HPDE6-E6E7 (cell line): ENCODE data around the gene MACROD2.
"Not testable (repeated sequence)": the region's sequence is repeated elsewhere in the genome, so short reads cannot be mapped to it uniquely, and the experiment has no call there.

Experiments used
- DNase-seq: peaks from one replicate; pipeline ENCODE4 v3.0.0; 2011; ENCODE audit warnings: missing footprints; ENCODE audit errors: extremely low spot score

MACROD2 gene

GRCh38 chr20:14991023-14991422 is 995.7 kb downstream of the MACROD2 start:
- no peak for DNase-seq

- peak; percentile 53 for DNase-seq
Measured at GRCh38 chr20:14992153-14992552, 996.8 kb downstream of the MACROD2 start.

GRCh38 chr20:14992961-14993360 is 997.6 kb downstream of the MACROD2 start:
- DNase-seq: no peak

GRCh38 chr20:14996883-14997672 is 1001.8 kb downstream of the MACROD2 start:
- DNase-seq: no peak

GRCh38 chr20:14997791-14998190 is 1002.5 kb downstream of the MACROD2 start:
- peak; percentile 38 for DNase-seq

GRCh38 chr20:15005300-15005986 is 1010.1 kb downstream of the MACROD2 start:
- DNase-seq: no peak

GRCh38 chr20:15011631-15012030 is 1016.3 kb downstream of the MACROD2 start:
- no peak for DNase-seq

- no peak for DNase-seq
Measured at GRCh38 chr20:15012566-15012965, 1017.2 kb downstream of the MACROD2 start.

GRCh38 chr20:15016875-15017274 is 1021.6 kb downstream of the MACROD2 start:
- DNase-seq: not testable (repeated sequence)

- DNase-seq: no peak
Measured at GRCh38 chr20:15018966-15019365, 1023.6 kb downstream of the MACROD2 start.

- no peak for DNase-seq
Measured at GRCh38 chr20:15020845-15021244, 1025.5 kb downstream of the MACROD2 start.

GRCh38 chr20:15022921-15023320 is 1027.6 kb downstream of the MACROD2 start:
- DNase-seq: no peak

- no peak for DNase-seq
Measured at GRCh38 chr20:15026759-15027158, 1031.4 kb downstream of the MACROD2 start.

- DNase-seq: no peak
Measured at GRCh38 chr20:15030826-15031225, 1035.5 kb downstream of the MACROD2 start.

- DNase-seq: no peak
Measured at GRCh38 chr20:15031546-15032351, 1036.4 kb downstream of the MACROD2 start.

GRCh38 chr20:15032352-15032622 is 1037.0 kb downstream of the MACROD2 start:
- no peak for DNase-seq

- no peak for DNase-seq
Measured at GRCh38 chr20:15033269-15033668, 1038.0 kb downstream of the MACROD2 start.

- DNase-seq: no peak
Measured at GRCh38 chr20:15033891-15034290, 1038.6 kb downstream of the MACROD2 start.

- DNase-seq: no peak
Measured at GRCh38 chr20:15036948-15037347, 1041.6 kb downstream of the MACROD2 start.

GRCh38 chr20:15039088-15039752 is 1043.9 kb downstream of the MACROD2 start:
- peak; percentile 36 for DNase-seq

GRCh38 chr20:15042723-15043122 is 1047.4 kb downstream of the MACROD2 start:
- DNase-seq: no peak

GRCh38 chr20:15045246-15045645 is 1049.9 kb downstream of the MACROD2 start:
- DNase-seq: no peak
